NCI-H774 (cell line): ENCODE data around the gene NSD2.
"Not testable (repeated sequence)": the region's sequence is repeated elsewhere in the genome, so short reads cannot be mapped to it uniquely, and the experiment has no call there.

ENCODE experiments used
- DNase-seq: peaks from one replicate; lab custom pipeline; 2025; lab: John Stamatoyannopoulos, UW

The NSD2 gene

DNA sequence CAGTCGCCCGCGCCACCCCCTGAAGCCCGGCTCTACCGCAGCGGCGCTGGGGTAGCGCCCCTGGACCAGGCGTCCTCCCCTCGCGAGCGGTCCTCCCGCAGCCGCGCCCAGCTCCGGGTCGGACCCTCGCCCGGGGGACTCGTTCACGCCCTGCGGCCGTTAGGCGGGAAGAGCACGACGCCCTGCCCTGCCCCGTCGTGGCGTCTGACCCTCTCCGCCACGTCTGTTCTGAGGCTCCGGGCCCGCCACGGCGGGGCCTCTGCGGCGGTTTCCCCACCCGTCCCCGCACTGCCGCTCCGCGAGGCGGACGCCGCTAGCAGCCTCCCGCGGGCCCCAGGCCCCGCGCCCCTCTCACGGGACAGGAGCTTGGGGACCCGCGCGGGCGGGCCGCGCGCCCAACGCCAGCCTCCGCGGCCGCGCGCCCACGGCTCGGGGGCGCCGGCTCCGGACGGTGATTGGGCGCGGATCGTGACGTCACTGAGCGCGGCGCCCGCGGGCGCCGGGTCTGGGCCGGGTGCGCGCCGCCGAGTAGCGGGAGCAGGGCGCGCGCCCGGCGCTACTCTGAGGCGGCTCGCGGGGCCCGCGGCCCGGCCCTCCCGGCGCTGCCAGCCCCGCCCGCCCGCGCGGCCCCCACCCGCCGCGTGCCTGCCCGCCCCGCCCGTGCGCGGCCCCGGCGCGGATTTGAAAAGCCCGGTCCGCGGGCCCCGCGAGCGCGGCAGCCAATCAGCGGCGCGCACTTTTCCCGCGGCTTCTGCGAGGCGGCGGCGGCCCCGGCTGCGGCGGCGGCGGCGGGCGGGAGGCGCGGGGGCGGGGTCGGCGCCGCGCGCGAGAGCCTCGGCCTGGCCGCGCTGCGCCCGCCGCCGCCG lies at the start of gene NSD2:
Gene NSD2 (plus strand): TSS at position 816 of the 866 bp plus-strand sequence. CDS start 29,262 bp downstream, outside the sequence.
- peak; percentile 95 for DNase-seq

DNA sequence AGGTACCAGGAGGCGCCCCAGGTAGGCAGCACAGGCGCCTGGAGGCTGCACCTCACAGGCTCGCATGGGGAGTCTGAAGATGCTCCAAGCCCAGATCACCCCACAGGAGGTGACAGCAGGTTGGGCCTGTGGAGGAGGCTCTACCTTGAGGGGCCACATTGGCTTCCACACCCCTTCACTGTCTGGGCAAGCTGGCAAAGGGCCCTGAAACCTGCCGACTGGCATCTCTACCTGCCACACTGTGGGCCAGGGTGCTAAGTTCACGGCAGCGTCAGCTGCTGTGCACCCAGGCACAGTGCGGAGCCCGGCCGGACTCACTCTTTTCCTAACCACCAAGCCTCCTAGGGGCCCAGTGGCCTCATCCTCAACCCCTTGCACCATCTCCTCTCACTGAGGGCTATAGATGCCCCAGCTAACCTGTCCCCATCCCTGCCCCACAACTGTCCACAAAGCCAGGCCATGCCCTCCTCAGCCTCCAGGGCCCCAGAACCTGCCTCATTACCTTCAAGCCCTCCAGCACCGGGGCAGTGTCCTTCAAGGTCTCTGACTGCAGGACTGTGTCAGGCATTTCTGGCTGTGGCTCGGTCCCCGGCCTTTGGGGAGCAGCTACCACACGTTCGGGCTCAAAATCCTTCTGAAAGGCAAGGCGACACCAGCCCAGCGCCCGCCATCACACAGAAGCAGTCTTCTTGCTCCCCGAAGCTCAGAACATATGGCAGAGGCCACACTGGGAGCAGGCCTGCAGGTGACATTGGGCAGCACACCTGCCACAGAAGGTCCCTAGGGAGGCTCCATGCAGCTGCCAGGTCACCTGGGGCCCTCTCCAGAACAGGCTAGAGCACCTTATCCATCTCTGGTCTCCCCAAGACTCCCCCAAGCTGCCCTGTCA lies 49.3 kb upstream of the NSD2 start:
- no peak for DNase-seq

DNA sequence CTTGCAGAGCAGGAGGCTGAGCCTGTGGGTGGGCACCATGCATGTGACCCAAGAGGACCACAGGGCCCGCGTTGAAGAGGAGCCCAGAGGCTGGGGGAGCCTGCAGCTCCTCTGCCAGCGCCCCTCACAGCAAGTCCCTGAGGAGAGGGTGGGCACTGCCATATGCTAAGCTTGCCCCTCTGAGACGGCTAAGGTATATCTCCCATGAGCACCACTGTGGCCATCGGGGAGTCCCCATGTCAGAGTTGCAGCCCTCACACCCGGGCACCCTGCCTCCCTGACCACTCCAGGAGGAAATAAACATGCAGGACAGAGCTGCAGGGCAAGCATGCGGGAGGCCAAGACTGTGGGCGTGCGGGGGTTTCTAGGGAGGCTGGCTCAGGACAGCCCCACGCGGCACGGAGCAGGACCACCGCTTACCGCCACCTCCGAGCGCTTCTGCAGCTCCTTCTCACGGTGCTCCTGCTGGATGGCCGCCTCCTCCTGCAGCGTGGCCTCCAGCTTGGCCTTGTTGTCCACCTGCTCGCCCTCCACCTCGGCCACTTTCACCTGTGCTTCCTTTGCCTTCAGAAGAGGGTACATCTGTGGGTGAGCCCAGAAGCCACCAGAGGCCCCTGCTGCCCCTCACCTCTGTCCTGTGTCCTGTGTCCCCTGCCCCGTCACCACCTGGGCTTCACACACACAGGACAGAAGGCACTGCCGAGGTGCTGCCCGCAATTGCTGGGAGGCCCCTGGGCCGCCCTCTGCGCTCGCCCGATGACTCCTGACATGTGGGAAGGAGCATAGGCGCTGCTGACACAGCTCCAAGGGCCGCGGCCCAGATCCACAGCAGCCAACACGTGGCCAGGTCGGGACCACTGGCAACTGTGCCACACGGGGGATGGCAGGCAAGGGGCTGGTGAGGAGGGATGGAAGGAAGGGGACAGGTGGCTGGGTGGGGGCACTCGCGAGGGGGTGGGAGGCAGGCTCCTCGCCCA lies 48.3 kb upstream of the NSD2 start:
- no peak for DNase-seq

DNA sequence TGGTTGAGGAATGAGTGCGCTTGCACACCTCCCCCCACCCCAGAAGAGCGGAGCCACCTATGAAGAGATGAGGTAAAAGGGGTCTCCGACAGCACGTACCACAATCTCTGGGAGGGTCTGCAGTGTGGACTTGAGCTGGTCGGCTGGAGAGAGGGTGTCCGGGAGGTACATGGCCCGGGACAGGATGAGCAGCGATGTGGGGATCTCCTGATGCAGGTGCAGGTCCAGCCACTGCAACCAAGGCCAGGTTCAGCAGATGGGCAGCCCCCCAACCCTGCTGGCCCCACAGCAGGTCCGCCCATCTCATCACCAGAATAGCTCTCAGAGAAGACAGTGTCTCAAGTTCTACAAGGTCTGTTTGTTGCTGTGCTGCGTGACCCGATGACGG lies 47.7 kb upstream of the NSD2 start:
- no peak for DNase-seq

DNA sequence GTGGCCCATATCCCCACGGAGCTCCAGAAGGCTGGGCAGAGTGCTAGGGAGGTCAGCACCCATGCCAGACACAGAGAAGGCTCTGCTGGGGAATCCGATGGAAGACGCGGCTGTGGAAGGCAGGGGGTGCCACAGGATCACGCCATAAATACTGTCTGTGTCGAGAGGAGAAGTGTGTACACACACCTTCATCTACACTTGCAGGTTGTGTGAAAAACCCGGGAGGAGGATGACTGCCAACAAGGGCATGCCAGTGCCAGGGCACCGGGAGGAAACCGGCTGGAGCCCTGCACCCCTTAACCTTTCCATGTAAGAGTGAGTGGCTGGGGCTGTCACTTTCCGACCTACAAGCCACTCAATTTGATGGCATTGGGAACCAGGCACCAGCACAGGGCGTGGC lies 46.4 kb upstream of the NSD2 start:
- no peak for DNase-seq

DNA sequence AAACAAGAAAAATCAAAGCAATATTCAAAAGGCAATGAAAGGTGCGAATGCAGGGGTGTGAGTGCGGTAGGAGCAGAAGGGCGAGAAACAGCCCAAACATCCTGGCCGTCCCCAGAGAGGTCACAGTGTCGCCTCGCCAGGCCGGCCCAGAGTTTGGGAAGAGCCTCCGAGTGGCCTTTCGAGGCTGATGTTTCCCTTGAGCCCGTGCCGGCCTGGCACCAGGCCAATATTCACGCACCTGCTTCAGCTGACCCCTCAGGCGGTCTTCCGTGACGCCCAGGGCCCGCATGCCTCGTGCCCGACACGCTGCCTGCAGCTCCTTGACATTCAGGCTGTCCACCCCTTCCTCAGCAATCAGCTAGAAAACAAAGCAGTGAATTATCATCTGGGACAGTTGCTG lies 45.9 kb upstream of the NSD2 start:
- DNase-seq: no peak

DNA sequence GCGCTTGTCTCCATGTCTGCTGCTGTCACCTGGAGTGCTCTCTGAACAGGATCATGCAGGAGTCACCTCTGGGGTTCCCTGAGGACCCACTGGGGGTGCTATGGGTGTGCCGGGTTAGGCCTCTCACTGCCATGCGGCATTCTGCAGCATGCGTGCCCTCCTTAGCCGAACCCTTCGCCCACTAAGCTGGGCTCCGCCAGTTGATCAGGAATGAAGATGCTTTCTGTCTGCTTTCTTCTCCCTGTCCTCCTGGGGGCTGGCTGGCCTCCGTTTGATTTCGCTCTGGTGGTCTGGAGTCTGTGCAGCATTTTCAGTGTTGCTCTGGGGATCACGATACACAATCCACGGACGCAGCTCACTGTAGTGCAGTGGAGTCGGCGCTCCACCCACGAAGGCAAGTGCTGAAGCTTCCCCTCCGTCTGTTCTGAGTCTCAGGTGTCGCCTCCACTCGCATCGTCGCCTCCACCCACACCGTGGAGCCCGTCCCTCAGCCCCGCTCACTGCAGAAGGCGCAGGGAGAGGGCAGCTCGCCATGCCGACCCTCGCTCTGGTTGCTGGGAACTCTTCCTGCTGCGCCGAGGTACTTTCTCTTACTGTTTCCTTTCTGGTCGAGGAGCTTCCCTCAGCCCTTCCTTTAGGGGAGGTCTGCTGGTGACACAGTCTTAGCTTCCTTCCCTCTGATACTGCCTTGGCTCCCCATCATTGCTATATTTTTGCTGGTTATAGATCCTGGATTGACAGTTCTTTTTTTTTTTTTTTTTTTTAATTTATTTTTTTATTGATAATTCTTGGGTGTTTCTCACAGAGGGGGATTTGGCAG lies 44.5 kb upstream of the NSD2 start:
- DNase-seq: no peak

DNA sequence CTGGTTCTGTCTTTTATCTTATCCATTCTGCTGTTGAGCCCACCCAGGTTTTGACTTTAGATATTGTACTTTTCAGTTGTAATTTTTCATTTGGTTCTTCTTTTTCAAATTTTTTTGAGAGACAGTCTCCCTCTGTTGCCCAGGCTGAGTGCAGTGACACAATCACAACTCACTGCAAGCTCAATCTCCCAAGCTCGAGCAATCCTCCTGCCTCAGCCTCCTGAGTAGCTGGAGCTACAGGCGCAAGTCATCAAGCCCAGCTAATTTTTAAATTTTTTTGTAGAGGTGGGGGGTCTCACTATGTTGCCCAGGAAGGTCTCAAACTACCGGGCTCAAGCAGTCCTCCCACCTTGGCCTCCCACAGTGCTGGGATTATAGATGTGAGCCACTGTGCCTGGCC lies 41.0 kb upstream of the NSD2 start:
- DNase-seq: no peak

DNA sequence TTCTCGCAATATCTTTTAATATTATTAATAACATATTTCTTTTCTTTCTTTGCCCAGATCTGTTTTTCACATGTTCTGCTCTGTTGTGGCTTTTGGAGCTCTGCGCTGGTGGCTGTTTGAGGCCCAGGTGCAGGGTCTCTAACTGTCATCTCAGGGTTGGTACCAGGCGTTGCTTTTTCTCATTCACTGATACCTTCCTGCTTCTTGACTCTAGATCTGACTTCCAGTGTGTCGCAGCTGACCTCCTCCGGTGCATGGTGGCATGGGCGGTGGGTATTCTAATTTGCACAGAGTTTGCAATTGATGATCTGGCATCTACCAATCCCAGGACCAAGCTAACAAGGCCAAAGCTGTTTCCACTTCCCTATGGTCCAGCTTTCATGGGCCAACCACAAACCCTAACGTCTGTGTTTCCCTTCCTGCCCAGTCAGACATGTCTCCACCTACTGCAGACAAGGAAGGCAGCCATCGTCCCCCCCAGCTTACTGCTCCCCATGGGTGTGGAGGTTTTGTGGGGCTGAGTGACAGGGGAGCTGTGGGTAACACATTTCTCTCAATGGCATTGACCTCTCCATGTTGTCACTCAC lies 40.5 kb upstream of the NSD2 start:
- DNase-seq: no peak

DNA sequence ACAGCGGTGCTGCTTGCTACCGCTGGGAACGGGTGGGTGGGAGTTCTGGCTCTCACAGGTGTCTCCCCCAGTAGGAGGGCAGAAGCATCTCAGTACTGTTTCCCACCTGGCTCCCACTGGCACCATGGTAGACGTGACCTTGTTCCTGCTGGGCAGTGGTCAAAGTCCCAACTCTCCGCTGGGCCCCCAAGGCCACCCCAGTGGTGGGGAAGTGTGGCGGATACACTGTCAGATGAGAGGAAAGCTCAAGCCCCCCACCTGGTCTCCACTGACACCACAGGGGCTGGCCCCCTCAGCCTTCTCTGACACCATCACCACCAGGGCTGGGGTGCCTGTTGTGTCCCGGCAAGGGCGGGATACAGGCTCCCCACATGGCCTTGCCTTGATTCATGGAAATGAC lies 39.9 kb upstream of the NSD2 start:
- no peak for DNase-seq

DNA sequence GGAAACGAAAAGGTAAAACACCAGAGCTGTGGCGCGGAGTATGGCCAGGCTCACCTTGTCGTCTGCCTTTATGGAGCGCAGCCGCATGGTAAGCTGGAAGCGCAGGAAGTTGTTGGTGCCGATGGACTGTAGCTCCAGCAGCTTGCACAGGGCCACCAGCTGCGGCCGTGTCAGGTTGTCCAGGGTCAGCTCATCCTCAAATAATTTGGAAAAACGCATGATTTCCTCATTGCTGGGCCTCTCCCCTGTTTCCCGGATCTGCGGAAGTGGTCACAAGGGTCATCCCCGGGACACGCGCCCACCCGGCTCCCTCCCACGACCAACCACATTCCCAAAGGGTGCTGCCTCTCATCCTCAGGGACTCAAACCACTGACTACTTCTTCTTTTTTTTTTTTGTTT lies 38.5 kb upstream of the NSD2 start:
- no peak for DNase-seq

DNA sequence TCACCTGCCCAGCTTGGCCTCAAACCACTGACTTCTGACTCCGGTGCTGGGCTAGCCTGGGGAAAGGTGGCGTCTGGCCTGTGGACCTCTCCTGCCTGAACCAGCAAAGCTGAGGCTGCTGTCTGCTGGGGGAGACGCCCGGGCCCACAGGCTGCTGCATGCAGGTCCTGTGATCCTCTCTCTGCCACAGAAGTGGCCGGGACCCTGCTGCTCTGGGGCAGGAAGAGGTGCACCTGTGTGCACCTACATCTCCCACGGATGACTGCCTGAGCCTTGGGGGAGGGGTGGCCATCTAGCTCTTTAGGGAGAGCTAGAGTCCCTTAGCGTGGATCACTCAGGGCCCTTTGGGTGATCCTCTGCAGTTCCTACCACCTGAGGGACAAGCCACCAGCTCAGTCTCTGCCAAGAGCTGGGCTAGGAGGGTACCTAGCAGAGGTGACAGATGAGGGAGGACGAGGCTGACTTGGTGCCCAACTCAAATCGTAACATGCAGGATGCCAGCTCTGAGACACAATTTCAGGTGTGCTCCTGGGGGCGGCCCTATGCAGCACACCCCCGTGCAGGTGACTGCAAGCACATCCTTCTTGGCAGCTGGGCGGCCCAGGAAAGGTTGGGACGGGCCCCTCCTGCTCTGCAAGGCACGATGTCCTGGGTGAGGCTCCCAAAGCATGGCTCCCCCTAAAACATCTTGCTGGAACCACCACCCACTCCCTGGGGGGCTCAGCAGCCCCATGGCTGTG lies 37.7 kb upstream of the NSD2 start:
- DNase-seq: no peak

DNA sequence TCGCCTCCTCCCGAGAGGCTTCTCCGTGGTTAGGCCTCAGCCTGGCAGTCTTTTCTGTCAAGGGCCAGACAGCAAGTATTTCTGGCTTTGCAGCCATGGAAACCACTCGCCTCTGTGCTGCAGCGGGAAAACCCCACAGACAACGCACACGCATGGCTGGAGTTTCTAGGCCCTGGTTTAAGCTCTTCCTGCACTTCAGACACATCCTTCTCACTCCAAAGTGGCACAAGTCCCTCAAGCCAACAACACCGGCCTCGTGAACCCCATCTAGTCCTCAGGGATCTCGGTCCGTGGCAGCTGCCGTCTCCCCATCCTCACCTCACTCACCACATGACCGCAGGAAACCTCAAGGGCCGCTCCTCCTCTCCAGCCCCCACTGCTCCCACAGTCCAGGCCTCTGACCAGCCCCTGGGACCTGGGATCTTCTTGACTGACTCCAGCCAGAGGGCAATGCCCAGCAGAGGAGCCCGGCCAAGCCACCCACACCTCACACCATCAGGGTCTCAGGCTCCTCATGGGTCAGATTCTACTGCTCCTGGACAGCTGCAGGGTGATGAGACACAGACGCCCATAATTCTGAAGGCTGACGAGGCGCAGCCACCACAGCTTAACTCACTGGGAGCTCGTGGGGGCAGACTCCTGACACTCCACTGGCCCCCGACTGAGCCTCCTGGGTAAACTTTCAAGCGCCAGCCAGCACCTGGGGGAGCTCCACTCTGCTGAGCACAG lies 37.0 kb upstream of the NSD2 start:
- DNase-seq: no peak

DNA sequence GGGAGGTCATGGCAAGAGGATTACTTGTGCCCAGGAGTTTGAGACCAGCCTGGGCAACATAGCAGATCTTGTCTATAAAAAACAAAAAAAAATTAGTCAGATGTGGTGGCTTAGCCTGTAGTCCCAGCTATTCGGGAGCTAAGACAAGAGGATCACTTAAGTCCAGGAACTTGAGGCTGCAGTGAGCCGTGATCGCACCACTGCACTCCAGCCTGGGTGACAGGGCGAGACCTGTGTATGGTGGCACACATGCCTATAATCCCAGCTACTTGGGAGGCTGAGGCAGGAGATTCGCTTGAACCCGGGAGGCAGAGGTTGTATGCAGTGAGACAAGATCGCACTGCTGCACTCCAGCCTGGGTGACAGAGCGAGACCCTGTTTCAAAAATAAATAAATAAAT lies 35.4 kb upstream of the NSD2 start:
- DNase-seq: not testable (repeated sequence)

DNA sequence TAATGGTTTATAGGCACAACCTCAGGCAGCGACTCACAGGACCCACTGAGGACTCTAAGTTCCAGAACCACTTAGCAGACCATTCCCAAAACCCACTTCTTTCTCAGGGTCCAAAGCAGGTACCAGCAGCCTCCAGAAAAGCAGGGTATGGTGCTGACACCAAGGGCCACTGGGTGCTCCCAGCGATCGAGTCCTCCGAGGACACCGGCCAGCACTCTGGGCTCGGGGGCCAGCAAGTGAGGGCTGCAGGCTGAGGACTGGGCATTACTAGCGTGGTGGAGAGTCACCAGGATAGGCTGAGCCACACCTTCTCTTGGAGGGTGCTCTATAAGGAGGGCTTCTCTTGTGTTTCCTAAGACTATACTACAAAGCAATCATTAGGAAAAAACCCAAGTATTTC lies 34.5 kb upstream of the NSD2 start:
- DNase-seq: no peak

DNA sequence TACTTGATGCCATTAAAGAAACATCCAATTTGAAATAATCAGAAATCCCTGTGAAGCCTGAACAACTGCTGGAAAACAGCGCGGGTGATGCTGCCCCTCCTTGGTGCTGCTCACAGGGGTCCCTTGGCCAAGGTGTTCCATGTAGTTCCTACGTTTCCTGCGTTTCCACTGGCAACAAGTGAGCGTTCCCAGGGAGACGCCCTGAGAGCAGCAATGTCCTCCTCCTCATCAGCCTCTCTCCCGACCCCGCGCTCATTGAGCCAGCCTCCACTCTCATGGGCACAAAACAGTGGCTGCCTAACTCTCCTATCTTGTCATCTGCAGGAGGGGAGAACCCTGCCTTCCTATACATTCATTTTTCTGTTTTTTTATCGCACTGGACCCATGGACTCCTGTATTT lies 34.1 kb upstream of the NSD2 start:
- no peak for DNase-seq

DNA sequence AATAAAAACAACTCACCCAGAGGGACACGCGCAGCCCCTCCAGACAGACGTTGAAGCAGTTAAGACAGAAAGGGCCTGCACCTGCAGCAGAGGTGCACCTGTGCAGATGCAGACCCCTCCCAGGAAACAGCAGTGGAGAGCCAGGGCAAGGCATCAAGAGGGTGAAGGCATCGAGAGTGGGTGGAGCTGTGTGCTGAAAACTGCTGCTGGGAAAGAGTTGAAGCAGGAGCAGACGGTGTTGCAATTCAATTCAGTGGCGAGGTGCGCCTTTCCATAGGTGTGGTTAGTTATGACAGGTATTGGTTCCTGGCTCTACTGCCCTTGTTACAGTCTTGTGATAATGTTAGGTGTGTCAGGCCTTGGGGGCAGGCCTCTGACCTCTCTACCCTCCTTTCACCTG lies 31.9 kb upstream of the NSD2 start:
- DNase-seq: no peak

DNA sequence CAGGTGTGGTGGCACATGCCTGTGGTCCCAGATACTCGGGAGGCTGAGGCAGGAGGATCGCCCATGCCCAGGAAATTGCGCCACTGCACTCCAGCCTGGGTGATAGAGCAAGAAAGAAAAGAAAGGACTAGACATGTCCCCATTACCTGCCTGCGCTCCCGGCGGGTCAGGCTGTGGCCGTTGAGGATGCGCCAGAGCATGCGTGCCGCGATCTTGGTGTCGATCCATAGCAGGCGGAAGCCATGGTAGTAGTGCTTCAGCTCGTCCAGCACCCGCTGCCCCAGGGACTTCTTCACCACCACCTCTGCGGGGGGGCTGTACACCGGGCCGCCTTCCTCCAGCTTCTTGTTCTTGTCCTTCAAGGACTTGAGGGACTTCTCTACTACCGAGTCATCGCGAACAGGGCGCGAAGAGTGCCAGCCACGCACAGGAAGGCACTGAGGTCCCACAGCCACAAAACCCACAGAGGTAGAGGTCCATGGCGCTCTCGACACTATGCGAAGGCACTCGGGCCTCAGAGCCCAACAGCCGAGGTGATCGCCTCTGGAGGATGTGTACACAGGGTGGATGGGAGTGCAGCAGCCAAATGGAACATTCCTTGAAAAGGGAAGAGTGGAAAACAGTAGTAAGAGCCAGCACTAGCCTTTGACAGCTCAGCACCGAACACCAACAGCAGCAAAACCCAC lies 29.8 kb upstream of the NSD2 start:
- no peak for DNase-seq

DNA sequence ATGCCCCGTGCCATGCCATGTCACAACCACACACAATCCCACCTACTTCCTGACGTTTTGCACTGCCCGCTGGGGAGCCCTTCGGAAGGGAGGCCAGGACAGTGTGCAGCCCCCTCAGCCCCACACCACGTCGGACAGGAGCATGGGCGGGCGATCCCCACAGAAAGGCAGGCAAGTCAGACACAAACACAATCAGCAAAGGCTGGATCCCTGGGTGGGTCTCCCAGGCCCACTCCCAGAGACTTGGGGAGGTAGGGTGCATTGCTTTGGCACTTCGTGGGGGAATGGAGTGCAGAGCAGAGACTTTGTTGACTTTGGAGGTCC lies 29.3 kb upstream of the NSD2 start:
- no peak for DNase-seq
